ENCODE results near the gene METAP1. TPM values are rescaled to one million over a fixed set of nuclear protein-coding genes. Genes with fewer than 3 reads are reported as not detected.

METAP1 gene
- polyA plus RNA-seq, 1 experiment: 74.0 TPM

DNA sequence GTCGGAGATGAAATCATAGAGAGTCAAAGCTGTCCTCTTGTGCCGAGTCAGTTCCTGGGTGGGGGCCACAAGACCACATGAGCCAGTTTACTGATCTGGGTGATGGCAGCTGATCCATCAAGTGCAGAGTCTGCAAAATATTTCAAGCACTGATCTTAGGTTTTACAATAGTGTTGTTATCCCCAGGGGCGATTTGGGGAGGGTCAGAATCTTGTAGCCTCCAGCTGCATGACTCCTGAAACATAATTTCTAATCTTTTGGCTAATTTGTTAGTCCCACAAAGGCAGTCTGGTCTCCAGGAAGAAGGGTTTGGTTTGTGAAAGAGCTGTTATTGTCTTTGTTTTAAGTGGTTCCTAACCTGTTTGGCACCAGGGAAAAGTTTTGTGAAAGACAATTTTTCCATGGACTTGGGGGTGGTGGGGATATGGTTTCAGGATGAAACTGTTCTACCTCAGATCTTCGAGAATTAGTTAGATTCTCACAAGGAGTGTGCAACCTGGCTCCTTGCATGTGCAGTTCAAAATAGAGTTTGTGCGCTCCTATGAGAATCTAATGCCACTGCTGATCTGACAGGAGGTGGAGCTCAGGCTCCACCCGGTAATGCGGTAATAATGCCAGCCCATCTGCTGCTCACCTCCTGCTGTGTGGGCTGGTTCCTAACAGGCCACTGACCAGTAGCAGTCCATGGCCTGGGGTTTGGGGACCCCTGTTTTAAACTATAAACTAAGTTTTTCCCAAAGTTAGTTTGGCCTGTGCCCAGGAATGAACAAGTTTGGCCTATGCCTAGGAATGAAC is 29.2 kb downstream of the METAP1 start:
- Histone ChIP-seq H3K4me3 (ENCODE audit: low read depth, low read length) (no peak overlapping the region), H3K27me3 (ENCODE audit: control insufficient read depth, insufficient read depth, low read length) (no peaks in the 10 kb centered on the region), H3K27ac (ENCODE audit: low read depth, low read length) (no peak overlapping the region), H3K9me3 (ENCODE audit: control insufficient read depth, insufficient read depth, low read length) (peaks cover 16% of the 10 kb centered on the region)
- no peak for DNase-seq (ENCODE audit: low read depth, low spot score)
- ChIA-PET POLR2A (no interaction called here), CTCF (no interaction called here)
- TF ChIP-seq, protein P1, sequence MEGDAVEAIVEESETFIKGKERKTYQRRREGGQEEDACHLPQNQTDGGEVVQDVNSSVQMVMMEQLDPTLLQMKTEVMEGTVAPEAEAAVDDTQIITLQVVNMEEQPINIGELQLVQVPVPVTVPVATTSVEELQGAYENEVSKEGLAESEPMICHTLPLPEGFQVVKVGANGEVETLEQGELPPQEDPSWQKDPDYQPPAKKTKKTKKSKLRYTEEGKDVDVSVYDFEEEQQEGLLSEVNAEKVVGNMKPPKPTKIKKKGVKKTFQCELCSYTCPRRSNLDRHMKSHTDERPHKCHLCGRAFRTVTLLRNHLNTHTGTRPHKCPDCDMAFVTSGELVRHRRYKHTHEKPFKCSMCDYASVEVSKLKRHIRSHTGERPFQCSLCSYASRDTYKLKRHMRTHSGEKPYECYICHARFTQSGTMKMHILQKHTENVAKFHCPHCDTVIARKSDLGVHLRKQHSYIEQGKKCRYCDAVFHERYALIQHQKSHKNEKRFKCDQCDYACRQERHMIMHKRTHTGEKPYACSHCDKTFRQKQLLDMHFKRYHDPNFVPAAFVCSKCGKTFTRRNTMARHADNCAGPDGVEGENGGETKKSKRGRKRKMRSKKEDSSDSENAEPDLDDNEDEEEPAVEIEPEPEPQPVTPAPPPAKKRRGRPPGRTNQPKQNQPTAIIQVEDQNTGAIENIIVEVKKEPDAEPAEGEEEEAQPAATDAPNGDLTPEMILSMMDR (IDR thresholded peaks at IDR 0.05; ENCODE audit: low read depth, low read length): no peak

DNA sequence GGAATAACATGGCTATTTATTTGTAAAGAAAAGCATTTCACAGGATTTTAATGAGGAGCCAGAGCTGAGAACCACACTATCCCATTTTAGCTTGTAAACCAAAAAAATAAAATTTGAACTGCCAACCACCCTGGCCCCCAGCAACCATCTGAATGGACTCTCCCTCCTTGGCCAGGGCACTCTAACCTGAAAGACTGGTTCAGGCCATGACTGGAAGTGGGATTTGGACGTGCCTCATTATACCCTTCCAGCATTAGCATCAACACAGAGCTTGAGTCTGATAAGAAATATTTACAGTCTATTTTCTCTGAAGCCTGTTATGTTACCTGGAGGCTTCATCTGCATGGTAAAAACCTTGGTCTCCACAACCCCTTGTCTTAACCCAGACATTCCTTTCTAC is 30.0 kb downstream of the METAP1 start:
- TF ChIP-seq, protein P1 (IDR thresholded peaks at IDR 0.05; ENCODE audit: low read depth, low read length): no peak
- H3K9me3 ChIP-seq (ENCODE audit: control insufficient read depth, insufficient read depth, low read length): peaks cover 12% of the 10 kb centered on the region
- no peak overlapping the region for H3K27ac ChIP-seq (ENCODE audit: low read depth, low read length)
- no peak for DNase-seq (ENCODE audit: low read depth, low spot score)
- no peak overlapping the region for H3K4me3 ChIP-seq (ENCODE audit: low read depth, low read length)
- POLR2A ChIA-PET: no interaction called here
- CTCF ChIA-PET: interaction anchor here (2.6 kb wide), 1 partner anchor 31 kb away, joined by 10 read pairs; no protein-coding TSS in a partner anchor
- H3K27me3 ChIP-seq (ENCODE audit: control insufficient read depth, insufficient read depth, low read length): no peaks in the 10 kb centered on the region

DNA sequence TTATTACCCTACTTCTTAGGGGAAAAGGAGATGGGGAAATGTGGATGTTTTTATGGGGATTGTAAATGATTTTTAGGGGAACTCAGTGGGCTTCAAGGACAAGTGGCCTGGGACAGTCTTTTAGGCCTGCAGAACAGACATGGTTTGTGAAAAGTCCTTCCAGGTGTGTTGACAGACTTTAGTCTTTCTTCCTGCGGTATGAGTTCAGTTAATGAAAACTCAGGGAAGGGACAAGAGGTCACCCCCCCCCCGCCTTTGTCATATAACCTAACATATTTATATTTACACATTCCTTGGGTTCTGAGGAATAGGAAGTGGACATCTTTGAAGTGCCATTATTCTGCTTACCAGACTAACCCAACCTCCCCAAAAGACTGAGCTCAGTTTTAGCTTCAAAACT is 31.8 kb downstream of the METAP1 start:
- H3K27me3 ChIP-seq (ENCODE audit: control insufficient read depth, insufficient read depth, low read length): no peaks in the 10 kb centered on the region
- TF ChIP-seq, protein P1 (IDR thresholded peaks at IDR 0.05; ENCODE audit: low read depth, low read length): no peak
- no peak overlapping the region for H3K27ac ChIP-seq (ENCODE audit: low read depth, low read length)
- ChIA-PET POLR2A (interaction anchor here (0.8 kb wide), 1 partner anchor 11 kb away, joined by 3 read pairs; no protein-coding TSS in a partner anchor), CTCF (interaction anchor here (1.7 to 2.6 kb wide), 2 partner anchors 29 to 32 kb away, joined by 7 to 10 read pairs; partner anchors contain the start of gene METAP1)
- no peak for DNase-seq (ENCODE audit: low read depth, low spot score)
- no peak overlapping the region for H3K4me3 ChIP-seq (ENCODE audit: low read depth, low read length)
- peaks cover 4% of the 10 kb centered on the region for H3K9me3 ChIP-seq (ENCODE audit: control insufficient read depth, insufficient read depth, low read length)

DNA sequence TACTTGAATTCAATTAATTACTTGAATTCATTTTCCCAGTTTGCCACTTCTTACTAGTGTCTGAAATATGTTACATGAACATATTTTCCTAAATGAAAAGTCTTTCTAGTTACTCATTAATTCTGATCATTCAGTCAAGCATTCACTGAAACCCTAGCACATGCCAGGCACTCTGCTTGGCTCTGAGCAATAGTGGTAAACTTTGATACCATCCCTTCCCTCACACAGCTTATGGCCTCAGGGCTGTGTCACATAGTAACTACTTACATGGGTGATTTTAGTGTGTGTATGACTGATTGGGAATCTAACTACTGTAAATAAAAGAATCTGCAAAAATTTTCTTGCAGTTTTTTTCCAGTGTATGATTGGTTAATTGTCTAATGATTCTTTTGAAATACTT is 32.7 kb downstream of the METAP1 start:
- POLR2A ChIA-PET: no interaction called here
- H3K27me3 ChIP-seq (ENCODE audit: control insufficient read depth, insufficient read depth, low read length): no peaks in the 10 kb centered on the region
- no peak overlapping the region for H3K4me3 ChIP-seq (ENCODE audit: low read depth, low read length)
- no peak for DNase-seq (ENCODE audit: low read depth, low spot score)
- H3K9me3 ChIP-seq (ENCODE audit: control insufficient read depth, insufficient read depth, low read length): no peaks in the 10 kb centered on the region
- CTCF ChIA-PET: interaction anchor here (1.7 to 2.6 kb wide), 2 partner anchors 28 to 33 kb away, joined by 7 to 10 read pairs; partner anchors contain the start of gene METAP1
- no peak overlapping the region for H3K27ac ChIP-seq (ENCODE audit: low read depth, low read length)
- TF ChIP-seq, protein P1 (IDR thresholded peaks at IDR 0.05; ENCODE audit: low read depth, low read length): no peak

DNA sequence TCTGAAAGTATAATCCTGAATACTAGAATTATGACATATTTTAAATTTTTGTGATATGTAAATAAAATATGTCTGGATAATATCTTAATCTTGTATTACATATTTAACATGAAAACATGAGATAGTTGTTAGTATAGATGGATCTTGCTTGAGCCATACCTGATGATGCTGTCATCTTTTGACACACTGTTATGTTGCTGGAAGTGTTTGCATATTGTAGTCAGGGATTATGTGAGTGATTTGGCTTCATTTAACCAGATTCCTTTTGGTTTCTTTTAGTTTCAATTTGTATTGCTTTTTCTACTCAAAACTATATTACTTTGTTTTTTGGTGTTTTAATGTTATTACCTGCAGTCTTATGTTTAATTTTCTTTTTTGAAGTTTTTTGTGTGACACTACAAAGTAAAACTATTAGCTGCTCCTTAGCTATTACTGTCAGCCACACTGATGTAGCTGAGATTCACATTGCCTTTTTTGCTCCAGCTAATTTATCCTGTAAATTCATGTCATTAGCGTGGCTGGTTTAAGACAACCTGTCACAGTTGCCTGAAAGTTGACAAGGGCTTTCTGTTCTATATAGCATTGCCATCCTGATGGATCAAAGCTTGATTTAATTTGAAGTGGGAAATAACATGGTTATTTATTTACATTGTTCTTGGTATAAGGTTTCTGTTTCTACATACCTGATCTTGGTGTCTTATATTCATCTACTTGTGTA is 33.7 kb downstream of the METAP1 start:
- TF ChIP-seq, protein P1 (IDR thresholded peaks at IDR 0.05; ENCODE audit: low read depth, low read length): no peak
- no peak overlapping the region for H3K27ac ChIP-seq (ENCODE audit: low read depth, low read length)
- POLR2A ChIA-PET: no interaction called here
- H3K27me3 ChIP-seq (ENCODE audit: control insufficient read depth, insufficient read depth, low read length): no peaks in the 10 kb centered on the region
- no peak for DNase-seq (ENCODE audit: low read depth, low spot score)
- H3K9me3 ChIP-seq (ENCODE audit: control insufficient read depth, insufficient read depth, low read length): no peaks in the 10 kb centered on the region
- CTCF ChIA-PET: interaction anchor here (1.5 to 2.6 kb wide), 2 partner anchors 27 to 34 kb away, joined by 6 to 15 read pairs; partner anchors contain the start of gene METAP1
- H3K4me3 ChIP-seq (ENCODE audit: low read depth, low read length): no peak overlapping the region

All from AG04450 (cell line).